Esophagus squamous epithelium (tissue), 5 donors: Measurements from ENCODE around the gene SMARCE1. TPM values are rescaled to one million over a fixed set of nuclear protein-coding genes. Genes with fewer than 3 reads are reported as not detected.
A peak's percentile ranks its signal among the peaks of the same experiment; 100 is the strongest.

Source experiments
- DNase-seq: peaks from one replicate; lab custom pipeline; 2025; lab: John Stamatoyannopoulos, UW
- H3K27ac ChIP-seq, 4 donors: fragments of 200-600 bp; sonication (generic); one replicate each; pipeline ENCODE4 v1.5.1; 2016 to 2019; ENCODE audit warnings: mild to moderate bottlenecking in 1 of 4
- H3K27me3 ChIP-seq, 4 donors: fragments of 200-600 bp; sonication (generic); 1 replicate in 3 of 4; 2 replicates in 1 of 4; pipeline versions ENCODE4 v1.5.1 to v1.6.0; 2017 to 2021; ENCODE audit warnings: antibody characterized with exemption in 1 of 4
- H3K36me3 ChIP-seq, 3 donors: fragments of 200-600 bp; sonication (generic); one replicate each; pipeline ENCODE4 v1.5.1; 2016 to 2019
- H3K4me1 ChIP-seq, 3 donors: fragments of 200-600 bp; sonication (generic); one replicate each; pipeline ENCODE4 v1.5.1; 2017 to 2019
- H3K4me3 ChIP-seq, 4 donors: fragments of 200-600 bp; sonication (generic); 1 replicate in 3 of 4; 2 replicates in 1 of 4; pipeline ENCODE4 v1.5.1; 2016 to 2019; ENCODE audit warnings: mild to moderate bottlenecking in 2 of 4, moderate library complexity in 1 of 4
- H3K9me3 ChIP-seq, 3 donors: fragments of 200-600 bp; sonication (generic); one replicate each; pipeline ENCODE4 v1.5.1; 2016 to 2019
- CTCF ChIP-seq, 6 experiments: fragments of 450-650 bp in 4 of 6; fragments of 200-600 bp in 2 of 6; sonication (generic) in 2 of 6; IDR thresholded peaks; one replicate each; pipeline ENCODE4 v1.5.1; 2016 to 2019; ENCODE audit warnings: antibody characterized with exemption in 6 of 6, mild to moderate bottlenecking in 4 of 6, moderate library complexity in 4 of 6
- POLR2A ChIP-seq, 4 donors: fragments of 450-650 bp; IDR thresholded peaks; one replicate each; pipeline ENCODE4 v1.6.1; 2017; ENCODE audit warnings: antibody characterized with exemption in 4 of 4, mild to moderate bottlenecking in 4 of 4, moderate library complexity in 3 of 4
- WGBS, 2 donors: methylation state at CpG; one replicate each; pipeline ENCODE4 v1.1.5; 2018; 5-methylcytosine and 5-hydroxymethylcytosine counted together
- intact Hi-C: fragments of 100-400 bp; cut with DNase I; formaldehyde crosslinking; loops from one replicate; pipeline ENCODE4 v1.15.0; 2022
- total RNA-seq, 4 donors: library from RNA; depleted of rRNA; stranded (reverse); fragments of >200 nt; gene quantifications; one replicate each; pipeline ENCODE4 v1.1.0, GENCODE V29; 2016
- donor health status: DM: yes; HTN: yes; CAD: no.

SMARCE1 gene
- total RNA-seq, 4 donors from 2014 or later, result 47.2 to 89.3 (median 62.5) TPM

- no peak for DNase-seq
- Histone ChIP-seq H3K36me3 (no peaks in the 10 kb centered on the region), H3K4me3 (no peak overlapping the region), H3K4me1 (peaks cover 0 to 23% (median 0%) of the 10 kb centered on the region in 3 donors), H3K9me3 (no peaks in the 10 kb centered on the region), H3K27me3 (no peaks in the 10 kb centered on the region), H3K27ac (peak overlapping the region in 3 of 4 donors; percentile 11 to 51 (median 45))
- TF ChIP-seq POLR2A (IDR thresholded peaks at IDR 0.05) (no peak), CTCF (IDR thresholded peaks at IDR 0.05) (no peak)
- intact Hi-C loops, result no loop called here
- 55 to 84% methylated on average over 5 of the region's 5 CpGs for WGBS, 2 donors
These were observed 49.4 kb downstream of the SMARCE1 start for GRCh38 chr17:40598301-40598618.

- intact Hi-C loops, result no loop called here
- TF ChIP-seq CTCF (IDR thresholded peaks at IDR 0.05), result no peak
- TF ChIP-seq POLR2A (IDR thresholded peaks at IDR 0.05), result no peak
- no peaks in the 10 kb centered on the region for H3K36me3 ChIP-seq
- H3K4me1 ChIP-seq, result peaks cover 0 to 23% (median 0%) of the 10 kb centered on the region in 3 donors
- WGBS, 2 donors, result 74 to 83% methylated on average over 8 to 9 of the region's 9 CpGs
- no peaks in the 10 kb centered on the region for H3K27me3 ChIP-seq
- DNase-seq, result no peak
- no peak overlapping the region for H3K4me3 ChIP-seq
- H3K27ac ChIP-seq, result peak overlapping the region in 2 of 4 donors; percentile 45 to 51
- no peaks in the 10 kb centered on the region for H3K9me3 ChIP-seq
These were observed 49.9 kb downstream of the SMARCE1 start for GRCh38 chr17:40597556-40598300.

- Histone ChIP-seq H3K27ac (peak overlapping the region in 1 of 4 donors; percentile 10), H3K36me3 (no peaks in the 10 kb centered on the region), H3K4me1 (peaks cover 0 to 19% (median 0%) of the 10 kb centered on the region in 3 donors), H3K4me3 (no peak overlapping the region), H3K9me3 (no peaks in the 10 kb centered on the region), H3K27me3 (no peaks in the 10 kb centered on the region)
- no peak for DNase-seq
- intact Hi-C loops, result no loop called here
- TF ChIP-seq CTCF (IDR thresholded peaks at IDR 0.05), result no peak
- no peak for TF ChIP-seq POLR2A (IDR thresholded peaks at IDR 0.05)
- 66 to 81% methylated on average over 3 of the region's 3 CpGs for WGBS, 2 donors
These were observed 50.5 kb downstream of the SMARCE1 start for GRCh38 chr17:40597156-40597555.

- 73 to 78% methylated on average over 7 of the region's 7 CpGs for WGBS, 2 donors
- no peaks in the 10 kb centered on the region for H3K9me3 ChIP-seq
- H3K36me3 ChIP-seq, result no peaks in the 10 kb centered on the region
- no peak overlapping the region for H3K27ac ChIP-seq
- H3K4me1 ChIP-seq, result peaks cover 0 to 16% (median 0%) of the 10 kb centered on the region in 3 donors
- TF ChIP-seq POLR2A (IDR thresholded peaks at IDR 0.05), result no peak
- no peak for TF ChIP-seq CTCF (IDR thresholded peaks at IDR 0.05)
- DNase-seq, result no peak
- H3K4me3 ChIP-seq, result no peak overlapping the region
- intact Hi-C loops, result no loop called here
- no peaks in the 10 kb centered on the region for H3K27me3 ChIP-seq
These were observed 51.2 kb downstream of the SMARCE1 start for GRCh38 chr17:40596261-40596919.

GRCh38 chr17:40590742-40591141 is 56.9 kb downstream of the SMARCE1 start:
- WGBS, 2 donors, result 78 to 100% methylated on average over 2 of the region's 3 CpGs
- H3K4me3 ChIP-seq, result no peak overlapping the region
- H3K4me1 ChIP-seq, result peaks cover 0 to 14% (median 0%) of the 10 kb centered on the region in 3 donors
- TF ChIP-seq POLR2A (IDR thresholded peaks at IDR 0.05), result no peak
- no peak for TF ChIP-seq CTCF (IDR thresholded peaks at IDR 0.05)
- DNase-seq, result no peak
- intact Hi-C loops, result no loop called here
- no peaks in the 10 kb centered on the region for H3K27me3 ChIP-seq
- H3K36me3 ChIP-seq, result no peaks in the 10 kb centered on the region
- no peak overlapping the region for H3K27ac ChIP-seq
- no peaks in the 10 kb centered on the region for H3K9me3 ChIP-seq
